ENCODE measurements around the gene MYH6.

DNA sequence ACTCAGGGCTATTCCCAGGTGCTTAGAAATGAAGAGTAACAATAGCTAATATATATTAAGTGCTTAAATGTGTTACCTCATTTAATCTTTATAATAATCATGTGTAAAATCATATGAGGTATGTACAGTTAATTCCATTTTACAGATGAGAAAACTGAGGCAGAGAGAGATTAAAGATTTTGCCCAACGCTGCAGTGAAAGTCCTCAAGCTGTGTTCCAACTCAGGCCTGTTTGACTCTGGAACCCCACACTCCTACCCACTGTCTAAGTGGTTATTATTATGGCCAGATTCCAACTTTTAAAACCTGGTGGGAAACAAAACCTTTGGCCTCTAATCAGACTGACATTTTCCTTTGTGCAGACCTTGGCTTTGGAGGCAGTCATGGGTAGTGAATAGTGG lies 21.1 kb downstream of the MYH6 start:
- TF ChIP-seq POLR2AphosphoS5 (IDR thresholded peaks at IDR 0.05) = no peak
- TF ChIP-seq, protein P1, sequence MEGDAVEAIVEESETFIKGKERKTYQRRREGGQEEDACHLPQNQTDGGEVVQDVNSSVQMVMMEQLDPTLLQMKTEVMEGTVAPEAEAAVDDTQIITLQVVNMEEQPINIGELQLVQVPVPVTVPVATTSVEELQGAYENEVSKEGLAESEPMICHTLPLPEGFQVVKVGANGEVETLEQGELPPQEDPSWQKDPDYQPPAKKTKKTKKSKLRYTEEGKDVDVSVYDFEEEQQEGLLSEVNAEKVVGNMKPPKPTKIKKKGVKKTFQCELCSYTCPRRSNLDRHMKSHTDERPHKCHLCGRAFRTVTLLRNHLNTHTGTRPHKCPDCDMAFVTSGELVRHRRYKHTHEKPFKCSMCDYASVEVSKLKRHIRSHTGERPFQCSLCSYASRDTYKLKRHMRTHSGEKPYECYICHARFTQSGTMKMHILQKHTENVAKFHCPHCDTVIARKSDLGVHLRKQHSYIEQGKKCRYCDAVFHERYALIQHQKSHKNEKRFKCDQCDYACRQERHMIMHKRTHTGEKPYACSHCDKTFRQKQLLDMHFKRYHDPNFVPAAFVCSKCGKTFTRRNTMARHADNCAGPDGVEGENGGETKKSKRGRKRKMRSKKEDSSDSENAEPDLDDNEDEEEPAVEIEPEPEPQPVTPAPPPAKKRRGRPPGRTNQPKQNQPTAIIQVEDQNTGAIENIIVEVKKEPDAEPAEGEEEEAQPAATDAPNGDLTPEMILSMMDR (IDR thresholded peaks at IDR 0.05 in 8 of 11, conservative IDR thresholded peaks at IDR 0.05 in 3 of 11) = no peak

Measured in spleen (tissue), 7 donors.